ENCODE results near the gene DHX16. TPM values are rescaled to one million over a fixed set of nuclear protein-coding genes. Genes with fewer than 3 reads are reported as not detected.

DHX16 gene
- total and polyA plus RNA-seq, 9 of the 15 experiments (the other 6 are each of a cell fraction or from before 2014, with no cell fraction given), result 14.6 to 66.1 (median 47.5) TPM

- 0 out of 4 replicates have a peak, but pooled peaks of 1 of the 2 experiments have one; percentile 27 for TF ChIP-seq ZNF318 (IDR thresholded peaks at IDR 0.05; ENCODE audit: borderline replicate concordance in 1 of 2, low read depth in 1 of 2)
- TF ChIP-seq FOXK2 (conservative IDR thresholded peaks at IDR 0.05 in 1 of 2, IDR thresholded peaks at IDR 0.05 in 1 of 2; ENCODE audit: low read depth in 2 of 2), result peak in 1 of 2 experiments; percentile 23; a peak in 1 of 4 replicates
- TF ChIP-seq ZEB2 (IDR thresholded peaks at IDR 0.05), result peak; percentile 88
- TF ChIP-seq, protein P1, sequence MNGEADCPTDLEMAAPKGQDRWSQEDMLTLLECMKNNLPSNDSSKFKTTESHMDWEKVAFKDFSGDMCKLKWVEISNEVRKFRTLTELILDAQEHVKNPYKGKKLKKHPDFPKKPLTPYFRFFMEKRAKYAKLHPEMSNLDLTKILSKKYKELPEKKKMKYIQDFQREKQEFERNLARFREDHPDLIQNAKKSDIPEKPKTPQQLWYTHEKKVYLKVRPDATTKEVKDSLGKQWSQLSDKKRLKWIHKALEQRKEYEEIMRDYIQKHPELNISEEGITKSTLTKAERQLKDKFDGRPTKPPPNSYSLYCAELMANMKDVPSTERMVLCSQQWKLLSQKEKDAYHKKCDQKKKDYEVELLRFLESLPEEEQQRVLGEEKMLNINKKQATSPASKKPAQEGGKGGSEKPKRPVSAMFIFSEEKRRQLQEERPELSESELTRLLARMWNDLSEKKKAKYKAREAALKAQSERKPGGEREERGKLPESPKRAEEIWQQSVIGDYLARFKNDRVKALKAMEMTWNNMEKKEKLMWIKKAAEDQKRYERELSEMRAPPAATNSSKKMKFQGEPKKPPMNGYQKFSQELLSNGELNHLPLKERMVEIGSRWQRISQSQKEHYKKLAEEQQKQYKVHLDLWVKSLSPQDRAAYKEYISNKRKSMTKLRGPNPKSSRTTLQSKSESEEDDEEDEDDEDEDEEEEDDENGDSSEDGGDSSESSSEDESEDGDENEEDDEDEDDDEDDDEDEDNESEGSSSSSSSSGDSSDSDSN (IDR thresholded peaks at IDR 0.05; ENCODE audit: borderline replicate concordance in 1 of 2, low read depth in 2 of 2, low read length in 2 of 2), result peak; percentile 31 to 49
- TF ChIP-seq MCM2 (IDR thresholded peaks at IDR 0.05; ENCODE audit: low read depth), result peak; percentile 99
- peak; percentile 80 for TF ChIP-seq JUND (IDR thresholded peaks at IDR 0.05; ENCODE audit: borderline replicate concordance, low read depth, low read length)
- peak; percentile 73; the same call in 1 of the 3 replicates for TF ChIP-seq JUND (tag; IDR thresholded peaks at IDR 0.05; ENCODE audit: borderline replicate concordance, low read depth, low read length)
- TF ChIP-seq TARDBP (IDR thresholded peaks at IDR 0.05), result peak; percentile 96
- TF ChIP-seq SIN3B (IDR thresholded peaks at IDR 0.05; ENCODE audit: low read depth), result no peak
- 0 out of 2 replicates have a peak, but pooled peaks have one; percentile 56 for TF ChIP-seq E2F3 (CRISPR knock-in tag; IDR thresholded peaks at IDR 0.05)
- TF ChIP-seq XRCC5 (IDR thresholded peaks at IDR 0.05; ENCODE audit: low read depth, low read length), result peak; percentile 23
- TF ChIP-seq ZNF263 (CRISPR knock-in tag; IDR thresholded peaks at IDR 0.05; ENCODE audit: borderline replicate concordance), result peak; percentile 100
- TF ChIP-seq RNF2 (IDR thresholded peaks at IDR 0.05), result peak; percentile 87
- 0 out of 2 replicates have a peak, but pooled peaks have one; percentile 29 for TF ChIP-seq POLR2AphosphoS2 (IDR thresholded peaks at IDR 0.05; ENCODE audit: low read length)
- TF ChIP-seq, protein P2, sequence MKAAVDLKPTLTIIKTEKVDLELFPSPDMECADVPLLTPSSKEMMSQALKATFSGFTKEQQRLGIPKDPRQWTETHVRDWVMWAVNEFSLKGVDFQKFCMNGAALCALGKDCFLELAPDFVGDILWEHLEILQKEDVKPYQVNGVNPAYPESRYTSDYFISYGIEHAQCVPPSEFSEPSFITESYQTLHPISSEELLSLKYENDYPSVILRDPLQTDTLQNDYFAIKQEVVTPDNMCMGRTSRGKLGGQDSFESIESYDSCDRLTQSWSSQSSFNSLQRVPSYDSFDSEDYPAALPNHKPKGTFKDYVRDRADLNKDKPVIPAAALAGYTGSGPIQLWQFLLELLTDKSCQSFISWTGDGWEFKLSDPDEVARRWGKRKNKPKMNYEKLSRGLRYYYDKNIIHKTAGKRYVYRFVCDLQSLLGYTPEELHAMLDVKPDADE (conservative IDR thresholded peaks at IDR 0.05; ENCODE audit: control insufficient read depth, low read depth, low read length), result peak; percentile 92
- TF ChIP-seq PTTG1 (tag; IDR thresholded peaks at IDR 0.05; ENCODE audit: low read depth), result no peak
Observed at GRCh38 chr6:30686908-30687658, 14.3 kb upstream of the DHX16 start (continued).

Data from K562 (cell line).